NCI-H524 (cell line): ENCODE results near the gene HAT1.
"Not testable (repeated sequence)": the region's sequence is repeated elsewhere in the genome, so short reads cannot be mapped to it uniquely, and the experiment has no call there.

ENCODE experiments used
- DNase-seq, 2 experiments: peaks; one replicate each; lab custom pipeline; 2025; lab: John Stamatoyannopoulos, UW

HAT1 gene

GRCh38 chr2:171922230-171923022 lies at the start of gene HAT1:
TSS of gene HAT1 (plus strand) at chr2:171922461. CDS start at chr2:171922501, 40 bp downstream.
- peak; percentile 96 for DNase-seq

GRCh38 chr2:171874517-171874916 lies 47.7 kb upstream of the HAT1 start:
- DNase-seq: no peak

- no peak for DNase-seq
Observed at GRCh38 chr2:171874963-171875362, 47.3 kb upstream of the HAT1 start.

GRCh38 chr2:171878481-171878993 lies 43.7 kb upstream of the HAT1 start:
- peak in 1 of 2 experiments; percentile 2 for DNase-seq

DNA sequence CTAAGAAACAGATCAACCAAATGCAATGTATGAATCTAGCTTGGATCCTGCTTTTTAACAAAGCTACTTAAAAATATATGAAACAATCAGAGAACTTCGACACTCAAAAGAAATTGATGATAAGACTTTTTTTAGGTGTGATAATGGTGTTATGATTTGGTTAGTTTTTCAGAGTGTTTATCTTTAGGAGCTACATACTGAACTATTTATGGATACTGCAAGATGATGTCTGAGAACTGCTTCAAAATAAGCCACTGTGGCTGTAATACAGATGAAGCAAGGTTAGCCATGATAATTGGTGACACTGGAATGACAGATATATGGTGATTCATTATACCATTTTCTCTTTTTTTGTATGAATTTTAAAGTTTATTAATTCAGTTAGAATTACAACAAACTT lies 42.4 kb upstream of the HAT1 start:
- no peak for DNase-seq

DNA sequence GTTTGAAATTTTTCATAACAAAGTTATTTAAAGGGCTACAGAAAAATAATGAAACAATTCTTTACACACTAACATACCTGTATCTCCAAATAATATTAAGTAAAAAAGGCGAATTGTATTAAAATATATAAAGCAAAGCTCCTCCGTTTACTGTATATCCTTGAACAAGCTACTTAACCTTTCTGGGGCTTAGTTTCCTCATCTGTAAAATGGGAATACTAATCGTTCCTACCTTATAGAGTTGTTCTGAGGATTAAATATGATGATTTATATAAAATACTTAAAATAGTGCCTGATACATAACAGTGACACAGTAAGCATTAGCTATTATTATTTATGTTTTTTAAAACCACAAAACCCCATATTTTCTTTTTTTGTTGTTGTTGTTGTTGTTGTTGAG lies 41.5 kb upstream of the HAT1 start:
- DNase-seq: no peak

DNA sequence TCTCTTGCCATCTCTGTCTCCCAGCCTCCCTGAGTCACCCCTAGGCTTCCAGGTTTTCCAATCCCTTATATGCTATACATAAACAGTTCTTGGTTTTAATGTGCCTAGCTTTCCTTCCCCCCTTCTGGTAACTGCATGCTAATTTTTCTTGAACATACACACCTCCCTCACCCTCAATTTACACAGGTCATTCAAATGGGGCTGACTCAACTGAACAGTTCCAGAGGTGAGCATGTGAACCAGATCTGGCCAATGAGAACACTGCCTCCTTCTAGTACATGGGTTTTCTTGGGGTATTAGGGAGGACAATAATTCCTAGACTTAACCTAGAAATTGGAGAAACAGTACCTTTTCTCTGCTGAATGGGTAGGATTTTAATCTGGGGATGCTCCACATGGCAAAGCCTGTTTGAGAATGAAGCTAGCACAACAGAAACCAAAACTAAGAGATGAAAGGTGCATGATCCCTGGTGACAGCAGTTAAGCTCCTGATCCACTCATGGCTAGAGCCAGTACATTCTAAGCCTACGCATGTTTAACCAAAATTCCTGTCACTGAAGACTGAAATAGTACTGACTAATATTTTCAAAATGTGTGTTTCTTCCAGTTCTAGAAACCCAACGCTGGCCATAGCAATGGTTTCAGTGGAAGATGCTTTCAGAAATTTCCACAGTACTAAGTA lies 40.0 kb upstream of the HAT1 start:
- DNase-seq: no peak

DNA sequence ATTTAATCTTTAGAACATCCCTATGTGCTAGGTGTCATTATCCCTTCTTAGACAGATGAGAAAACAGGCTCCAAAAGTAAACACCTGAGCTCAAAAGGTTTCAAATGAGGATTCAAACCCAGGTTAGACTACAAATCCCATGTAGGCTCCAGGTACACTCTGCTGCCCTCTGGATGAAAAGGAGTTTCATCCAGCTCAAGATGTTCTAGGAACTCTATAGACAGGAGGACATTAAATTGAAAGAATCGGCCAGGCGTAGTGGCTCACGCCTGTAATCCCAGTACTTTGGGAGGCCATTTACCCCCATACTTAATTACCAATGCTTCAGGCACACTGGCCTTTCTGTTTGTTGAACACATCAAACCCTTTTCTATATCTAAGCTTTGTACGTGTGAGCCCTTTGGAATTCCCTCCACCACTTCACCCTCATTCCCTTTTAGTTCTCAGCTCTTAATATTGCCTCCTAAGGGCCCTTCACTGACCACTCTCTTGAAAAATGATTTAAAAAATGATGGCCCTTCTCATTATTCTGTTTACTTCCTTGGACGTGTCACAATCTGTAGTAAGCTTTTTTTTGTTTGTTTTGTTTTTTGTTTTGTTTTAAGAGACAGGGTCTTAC lies 38.9 kb upstream of the HAT1 start:
- DNase-seq: peak in 1 of 2 experiments; percentile 0

DNA sequence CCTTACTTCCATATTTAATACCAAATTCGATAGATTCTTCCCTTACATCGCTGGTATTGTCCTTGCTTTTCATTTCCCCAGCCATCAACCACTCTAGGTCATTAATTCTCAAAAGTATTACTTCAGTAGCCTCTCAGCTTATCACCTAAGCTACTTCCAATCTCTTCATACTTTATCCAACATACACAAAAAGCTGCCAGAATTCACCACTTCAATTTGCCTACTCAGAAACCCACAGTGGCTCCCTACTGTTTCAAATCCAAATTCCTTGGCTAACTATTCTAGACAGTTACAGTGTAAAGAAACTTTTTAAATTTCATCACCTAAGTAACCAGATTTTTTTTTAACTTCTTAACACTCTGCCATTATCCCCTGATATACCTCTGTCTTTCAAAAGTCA lies 32.9 kb upstream of the HAT1 start:
- DNase-seq: no peak

GRCh38 chr2:171889808-171890207 lies 32.5 kb upstream of the HAT1 start:
- DNase-seq: no peak

GRCh38 chr2:171893196-171893823 lies 29.0 kb upstream of the HAT1 start:
- DNase-seq: no peak

GRCh38 chr2:171893824-171894611 lies 28.2 kb upstream of the HAT1 start, which contains the start of gene SLC25A12:
TSS of gene SLC25A12 (minus strand) at chr2:171894244. CDS start at chr2:171894214, 30 bp downstream.
- peak; percentile 65 to 81 for DNase-seq

DNA sequence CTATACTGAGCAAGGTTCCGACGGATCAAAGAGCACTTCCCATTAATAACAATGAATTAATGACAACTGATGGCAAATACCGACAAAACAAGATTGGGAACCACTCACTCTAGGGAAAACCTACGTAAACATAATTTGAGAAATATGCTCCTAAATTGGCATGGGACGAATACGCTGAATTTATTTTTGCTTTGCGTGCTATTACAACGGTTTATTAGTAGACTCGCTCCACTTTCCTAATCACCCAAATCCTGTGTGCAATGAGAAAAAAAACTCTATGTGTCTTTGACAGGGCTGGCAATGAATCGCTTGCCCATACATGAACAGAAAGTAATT lies 27.7 kb upstream of the HAT1 start:
- no peak for DNase-seq

DNA sequence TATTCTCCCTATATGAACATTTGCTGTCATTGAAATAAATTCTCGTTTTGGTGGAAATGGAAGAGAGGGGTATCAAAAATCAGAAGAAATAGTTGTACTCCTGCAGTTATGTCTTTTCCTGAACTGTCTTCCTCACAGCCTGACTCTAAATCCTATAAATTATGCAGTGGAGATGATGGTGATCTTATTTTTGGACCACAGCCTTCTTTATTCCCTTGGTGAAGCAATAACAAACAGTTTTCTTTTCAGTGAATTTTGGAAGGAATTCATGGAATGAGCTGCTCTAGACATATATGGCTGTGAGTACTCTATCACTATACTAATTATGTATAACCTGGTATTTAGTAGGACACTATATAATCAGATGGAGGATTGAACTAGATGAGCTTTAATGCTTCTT lies 26.5 kb upstream of the HAT1 start:
- DNase-seq: no peak

DNA sequence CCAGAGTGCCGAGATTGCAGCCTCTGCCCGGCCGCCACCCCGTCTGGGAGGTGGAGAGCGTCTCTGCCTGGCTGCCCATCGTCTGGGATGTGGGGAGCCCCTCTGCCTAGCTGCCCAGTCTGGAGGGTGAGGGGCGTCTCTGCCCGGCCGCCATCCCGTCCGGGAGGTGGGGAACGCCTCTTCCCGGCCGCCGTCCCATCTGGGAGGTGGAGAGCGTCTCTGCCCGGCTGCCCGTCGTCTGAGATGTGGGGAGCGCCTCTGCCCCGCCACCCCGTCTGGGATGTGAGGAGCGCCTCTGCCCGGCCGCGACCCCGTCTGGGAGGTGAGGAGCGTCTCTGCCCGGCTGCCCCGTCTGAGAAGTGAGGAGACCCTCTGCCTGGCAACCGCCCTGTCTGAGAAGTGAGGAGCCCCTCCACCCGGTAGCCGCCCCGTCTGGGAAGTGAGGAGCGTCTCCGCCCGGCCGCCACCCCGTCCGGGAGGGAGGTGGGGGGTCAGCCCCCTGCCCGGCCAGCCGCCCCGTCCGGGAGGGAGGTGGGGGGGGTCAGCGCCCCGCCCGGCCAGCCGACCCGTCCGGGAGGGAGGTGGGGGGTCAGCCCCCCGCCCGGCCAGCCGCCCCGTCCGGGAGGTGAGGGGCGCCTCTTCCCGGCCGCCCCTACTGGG lies 22.5 kb upstream of the HAT1 start:
- DNase-seq: not testable (repeated sequence)

DNA sequence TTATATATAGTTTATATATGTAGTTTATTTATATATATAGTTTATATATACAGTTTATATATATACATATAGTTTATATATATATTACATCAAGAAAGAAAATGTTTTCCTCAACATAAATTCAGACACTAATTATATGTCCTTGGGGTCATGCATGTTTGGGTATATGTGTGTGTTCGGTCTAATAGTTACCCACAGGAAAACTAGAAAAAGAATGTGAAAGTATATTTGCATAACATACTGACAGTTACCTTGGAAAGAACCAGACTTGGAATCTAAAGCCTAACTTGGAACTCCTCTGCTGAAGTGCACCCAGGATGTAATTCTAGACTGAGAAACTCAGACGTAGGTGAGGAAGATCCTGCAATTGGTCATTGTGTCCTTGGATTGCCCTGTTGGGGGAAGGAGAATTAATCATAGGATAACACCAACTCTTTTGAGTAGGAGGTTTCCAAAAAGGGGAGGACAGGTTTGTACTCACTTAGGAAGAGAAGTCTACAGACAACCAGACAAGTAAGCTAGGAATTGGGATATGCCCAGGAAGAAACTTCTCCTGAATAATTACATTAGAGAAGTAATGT lies 19.3 kb upstream of the HAT1 start:
- no peak for DNase-seq

- no peak for DNase-seq
Observed at GRCh38 chr2:171908235-171908634, 14.0 kb upstream of the HAT1 start.

DNA sequence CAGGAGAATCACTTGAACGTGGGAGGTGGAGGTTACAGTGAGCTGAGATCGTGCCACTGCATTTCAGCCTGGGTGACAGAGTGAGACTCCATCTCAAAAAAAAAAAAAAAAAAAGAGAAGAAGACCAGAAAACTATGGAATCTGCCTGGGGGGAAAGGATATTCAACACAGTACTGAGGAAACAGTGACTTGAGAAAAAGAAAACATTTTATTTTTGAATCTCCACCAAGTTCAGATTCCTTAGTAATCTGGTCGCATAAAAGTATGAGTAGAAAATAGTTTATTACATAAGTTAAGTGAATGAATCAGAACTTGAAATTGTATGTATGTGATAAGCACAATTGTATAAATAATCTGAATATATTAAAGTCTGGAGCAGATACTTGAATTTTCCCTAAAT lies 13.0 kb upstream of the HAT1 start:
- DNase-seq: no peak

DNA sequence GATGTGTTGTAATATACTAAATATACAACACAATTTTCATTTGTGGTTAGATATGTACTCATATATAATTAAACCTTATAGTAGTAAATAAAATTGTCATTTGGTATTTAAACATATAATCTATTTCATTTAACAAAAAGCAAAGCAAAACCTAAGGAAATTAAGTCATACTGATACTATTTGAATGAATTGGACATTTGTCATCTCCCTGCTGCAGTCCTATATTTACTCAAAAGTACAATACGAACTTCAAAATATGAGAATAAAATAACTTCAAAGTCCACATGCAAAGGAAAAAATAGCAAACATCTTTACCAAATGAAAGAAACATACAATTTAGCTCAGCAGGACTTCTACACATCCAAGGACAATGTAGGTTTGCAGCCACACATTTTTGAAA lies 11.8 kb upstream of the HAT1 start:
- DNase-seq: no peak

- no peak for DNase-seq
Observed at GRCh38 chr2:171913517-171913916, 8.7 kb upstream of the HAT1 start.

DNA sequence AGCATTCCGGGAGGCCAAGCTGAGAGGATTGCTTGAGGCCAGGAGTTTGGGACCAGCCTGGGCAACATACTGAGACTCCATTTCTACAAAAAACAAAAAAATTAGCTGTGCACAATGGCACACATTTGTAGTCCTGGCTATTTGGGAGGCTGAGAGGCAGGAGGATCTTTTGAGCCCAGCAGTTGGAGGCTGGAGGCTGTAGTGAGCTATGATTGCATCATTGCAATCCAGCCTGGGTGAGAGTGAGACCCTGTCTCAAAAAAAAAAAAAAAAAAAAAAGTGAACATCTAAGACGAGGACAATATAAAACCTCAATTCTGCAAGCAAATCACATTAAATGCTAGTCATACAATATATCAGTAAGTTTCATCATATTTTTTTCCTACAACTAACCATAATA lies 2.8 kb upstream of the HAT1 start:
- no peak for DNase-seq
